MG63 (cell line): ENCODE data around the gene STPG2. TPM values are rescaled to one million over a fixed set of nuclear protein-coding genes. Genes with fewer than 3 reads are reported as not detected.

Experiments
- DNase-seq: peaks from one replicate; pipeline ENCODE4 v3.0.0-alpha.2; 2020
- H3K27me3 ChIP-seq: fragments of 250-450 bp; sonication (Bioruptor Pico); 2 replicates; pipeline ENCODE4 v1.5.1; 2020; ENCODE audit warnings: mild to moderate bottlenecking, moderate library complexity
- H3K36me3 ChIP-seq: fragments of 250-450 bp; sonication (Bioruptor Pico); 2 replicates; pipeline ENCODE4 v1.5.1; 2020; ENCODE audit warnings: mild to moderate bottlenecking, moderate library complexity
- H3K4me3 ChIP-seq: fragments of 250-450 bp; sonication (Bioruptor Pico); 2 replicates; pipeline ENCODE4 v1.5.1; 2020; ENCODE audit warnings: mild to moderate bottlenecking, moderate library complexity
- H3K9me3 ChIP-seq: fragments of 250-450 bp; sonication (Bioruptor Pico); 2 replicates; pipeline ENCODE4 v1.5.1; 2020; ENCODE audit warnings: mild to moderate bottlenecking, moderate library complexity
- total RNA-seq: library from RNA; depleted of rRNA; stranded (reverse); fragments of >200 nt; shearing (Covaris generic); gene quantifications from 2 replicates; pipeline ENCODE4 v1.2.3, GENCODE V29; 2014; ENCODE audit warnings: low replicate concordance; rRNA removed

STPG2 gene
- total RNA-seq, 1 experiment from 2014 or later = not detected

- Histone ChIP-seq H3K36me3 (no peaks in the 10 kb centered on the region), H3K4me3 (no peak overlapping the region), H3K27me3 (no peaks in the 10 kb centered on the region), H3K9me3 (no peaks in the 10 kb centered on the region)
- no peak for DNase-seq
Observed at GRCh38 chr4:97548943-97549583, 594.2 kb downstream of the STPG2 start.

DNA sequence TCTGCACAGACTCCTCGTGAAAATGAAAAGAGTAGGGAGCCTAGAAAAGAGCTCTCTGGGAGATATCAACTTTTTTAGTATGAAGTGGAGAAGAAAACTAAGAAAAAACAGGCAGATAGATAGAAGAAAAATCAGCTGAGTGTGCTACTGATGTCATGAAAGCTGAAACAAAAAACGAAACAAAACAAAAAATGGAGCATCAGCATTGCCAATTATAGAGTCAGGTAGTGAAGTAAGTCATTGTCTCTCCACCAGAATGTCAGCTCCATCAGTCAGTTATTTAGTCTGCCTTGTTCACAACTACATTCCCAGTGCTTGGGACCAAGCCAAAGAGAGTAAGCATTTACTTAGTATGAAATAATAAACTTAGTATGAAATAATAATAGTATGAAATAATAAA, 595.1 kb downstream of the STPG2 start:
- H3K27me3 ChIP-seq = no peaks in the 10 kb centered on the region
- no peaks in the 10 kb centered on the region for H3K36me3 ChIP-seq
- no peak overlapping the region for H3K4me3 ChIP-seq
- no peak for DNase-seq
- no peaks in the 10 kb centered on the region for H3K9me3 ChIP-seq

- no peaks in the 10 kb centered on the region for H3K9me3 ChIP-seq
- H3K27me3 ChIP-seq = no peaks in the 10 kb centered on the region
Observed at GRCh38 chr4:97531351-97531750, 611.9 kb downstream of the STPG2 start.

GRCh38 chr4:97530676-97531075, 612.6 kb downstream of the STPG2 start:
- Histone ChIP-seq H3K4me3 (no peak overlapping the region), H3K9me3 (no peaks in the 10 kb centered on the region), H3K36me3 (no peaks in the 10 kb centered on the region), H3K27me3 (no peaks in the 10 kb centered on the region)
- no peak for DNase-seq

More at GRCh38 chr4:97531351-97531750, 611.9 kb downstream of the STPG2 start:
- Histone ChIP-seq H3K4me3 (no peak overlapping the region), H3K36me3 (no peaks in the 10 kb centered on the region)
- DNase-seq = no peak

DNA sequence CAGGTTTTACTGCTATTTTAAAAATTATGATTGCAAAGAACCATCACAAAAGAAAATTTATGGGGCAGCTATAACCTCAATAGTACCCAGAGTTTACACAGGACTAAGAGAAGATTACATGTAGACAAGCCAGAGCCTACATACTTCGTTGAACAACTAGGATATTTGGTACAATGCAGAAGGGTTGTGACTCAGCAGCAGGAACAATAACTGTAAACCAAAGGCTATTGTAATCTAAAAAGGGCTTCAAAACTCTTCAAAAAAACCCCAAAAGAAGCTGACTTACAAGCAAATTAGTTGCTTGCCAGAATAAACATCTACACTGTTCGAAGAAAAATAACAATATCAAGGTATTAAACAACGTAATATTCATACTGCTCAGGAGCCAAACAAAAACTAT, 618.0 kb downstream of the STPG2 start:
- no peak for DNase-seq
- Histone ChIP-seq H3K9me3 (no peaks in the 10 kb centered on the region), H3K27me3 (no peaks in the 10 kb centered on the region), H3K36me3 (no peaks in the 10 kb centered on the region), H3K4me3 (no peak overlapping the region)

- no peaks in the 10 kb centered on the region for H3K27me3 ChIP-seq
- H3K36me3 ChIP-seq = no peaks in the 10 kb centered on the region
- no peak overlapping the region for H3K4me3 ChIP-seq
- no peak for DNase-seq
- H3K9me3 ChIP-seq = no peaks in the 10 kb centered on the region
Observed at GRCh38 chr4:97517939-97518338, 625.3 kb downstream of the STPG2 start.

GRCh38 chr4:97513917-97514316, 629.4 kb downstream of the STPG2 start:
- Histone ChIP-seq H3K27me3 (no peaks in the 10 kb centered on the region), H3K4me3 (no peak overlapping the region), H3K9me3 (no peaks in the 10 kb centered on the region), H3K36me3 (no peaks in the 10 kb centered on the region)
- no peak for DNase-seq

Other genes with a start within 250 kb of the STPG2 start
- gene RAP1GDS1, start 117.9 kb upstream of the STPG2 start, total RNA-seq = 59.4 and 119 TPM in 2 replicates